Mucosa of descending colon (tissue), 3 donors: Measurements from ENCODE around the gene KIAA0825. TPM values are rescaled to one million over a fixed set of nuclear protein-coding genes. Genes with fewer than 3 reads are reported as not detected.
A peak's percentile ranks its signal among the peaks of the same experiment; 100 is the strongest.

Source experiments
- ATAC-seq: fragments of 200-7000 bp; cut with Tn5 transposase; one replicate; pipeline ENCODE4 v1.9.1; 2020; ENCODE audit warnings: mild to moderate bottlenecking, moderate library complexity
- DNase-seq, 3 donors: peaks; one replicate each; pipeline ENCODE4 v3.0.0-alpha.2; 2020
- H3K36me3 ChIP-seq: fragments of 200-600 bp; one replicate; pipeline ENCODE4 v1.8.0; 2021; ENCODE audit warnings: low read depth, mild to moderate bottlenecking
- H3K4me1 ChIP-seq: fragments of 200-600 bp; one replicate; pipeline ENCODE4 v1.8.0; 2021; ENCODE audit warnings: low read depth, mild to moderate bottlenecking
- H3K4me3 ChIP-seq: fragments of 200-600 bp; one replicate; pipeline ENCODE4 v1.8.0; 2021; ENCODE audit warnings: mild to moderate bottlenecking
- H3K9me3 ChIP-seq: fragments of 200-600 bp; one replicate; pipeline ENCODE4 v1.8.0; 2021; ENCODE audit warnings: mild to moderate bottlenecking
- CTCF ChIP-seq: fragments of 200-600 bp; IDR thresholded peaks from one replicate; pipeline ENCODE4 v1.8.0; 2022; ENCODE audit warnings: antibody characterized with exemption, mild to moderate bottlenecking
- intact Hi-C, 2 donors: fragments of 100-400 bp; cut with DNase I in 1 of 2; cut with micrococcal nuclease in 1 of 2; formaldehyde crosslinking; loops; one replicate each; pipeline versions ENCODE4 v1.11.0 to v1.11.1; 2022; cut with DNase I, micrococcal nuclease
- total RNA-seq, 3 donors: library from RNA; stranded (reverse); fragmentation: NEBNext Ultra II Directional in 2 of 3; extraction: Animal tissue kit (Norgen Biotek cat#: 25700) in 2 of 3; gene quantifications; one replicate each; pipeline versions ENCODE4 v1.2.1 to v1.2.4, GENCODE V29; 2021 to 2023
- donor health status: DM: no; HTN: no; CAD: no; lungs with moderate emphysema.
- donor health status: DM: no; HTN: no; CAD: no.
- donor health status: DM: no; HTN: yes; CAD: no.

The KIAA0825 gene
- total RNA-seq, 3 donors from 2014 or later = 2.6 to 3.6 (median 3.1) TPM

GRCh38 chr5:94658272-94658671, 39.9 kb upstream of the KIAA0825 start:
- ATAC-seq = no peak
- TF ChIP-seq CTCF = no peak
- Histone ChIP-seq H3K4me1 (no peaks in the 10 kb centered on the region), H3K4me3 (no peak overlapping the region), H3K9me3 (peaks cover 29% of the 10 kb centered on the region), H3K36me3 (no peaks in the 10 kb centered on the region)
- DNase-seq = no peak
- intact Hi-C loops = no loop called here

- no peak for DNase-seq
- Histone ChIP-seq H3K4me3 (no peak overlapping the region), H3K9me3 (peaks cover 2% of the 10 kb centered on the region), H3K36me3 (no peaks in the 10 kb centered on the region), H3K4me1 (no peaks in the 10 kb centered on the region)
- ATAC-seq = peak; percentile 66
- intact Hi-C loops = no loop called here
- TF ChIP-seq CTCF = no peak
Observed at GRCh38 chr5:94649874-94650273, 31.5 kb upstream of the KIAA0825 start.

GRCh38 chr5:94646758-94647157, 28.4 kb upstream of the KIAA0825 start:
- intact Hi-C loops = no loop called here
- DNase-seq = no peak
- TF ChIP-seq CTCF = no peak
- no peak for ATAC-seq
- H3K4me1 ChIP-seq = no peaks in the 10 kb centered on the region
- H3K9me3 ChIP-seq = no peaks in the 10 kb centered on the region
- H3K36me3 ChIP-seq = no peaks in the 10 kb centered on the region
- no peak overlapping the region for H3K4me3 ChIP-seq

- ATAC-seq (no peak), DNase-seq (no peak)
- no peak for TF ChIP-seq CTCF
- intact Hi-C loops = no loop called here
- Histone ChIP-seq H3K4me1 (no peaks in the 10 kb centered on the region), H3K9me3 (peaks cover 5% of the 10 kb centered on the region), H3K4me3 (no peak overlapping the region), H3K36me3 (no peaks in the 10 kb centered on the region)
Observed at GRCh38 chr5:94645053-94645452, 26.6 kb upstream of the KIAA0825 start.

GRCh38 chr5:94640176-94640575, 21.8 kb upstream of the KIAA0825 start:
- ATAC-seq = no peak
- H3K4me1 ChIP-seq = no peaks in the 10 kb centered on the region
- intact Hi-C loops = no loop called here
- DNase-seq = no peak
- H3K9me3 ChIP-seq = peaks cover 10% of the 10 kb centered on the region
- TF ChIP-seq CTCF = no peak
- H3K36me3 ChIP-seq = no peaks in the 10 kb centered on the region
- no peak overlapping the region for H3K4me3 ChIP-seq

- Histone ChIP-seq H3K4me1 (no peaks in the 10 kb centered on the region), H3K36me3 (no peaks in the 10 kb centered on the region), H3K4me3 (no peak overlapping the region), H3K9me3 (no peaks in the 10 kb centered on the region)
- DNase-seq (no peak), ATAC-seq (peak; percentile 18)
- intact Hi-C loops = no loop called here
- no peak for TF ChIP-seq CTCF
Observed at GRCh38 chr5:94632024-94632423, 13.6 kb upstream of the KIAA0825 start.
